HUDEP-2 (cell line): ENCODE measurements around the gene ATP5ME.
"Not testable (repeated sequence)": the region's sequence is repeated elsewhere in the genome, so short reads cannot be mapped to it uniquely, and the experiment has no call there.

ENCODE experiments used
- DNase-seq, 76 experiments: peaks; one replicate each; lab custom pipeline; 2025; ENCODE audit not compliant: unreplicated experiment in 76 of 76; lab: John Stamatoyannopoulos, UW

Gene ATP5ME

GRCh38 chr4:637536-638280, 36.4 kb downstream of the ATP5ME start:
- no peak for DNase-seq

- no peak for DNase-seq
These were observed 37.4 kb downstream of the ATP5ME start for GRCh38 chr4:636628-637159.

DNA sequence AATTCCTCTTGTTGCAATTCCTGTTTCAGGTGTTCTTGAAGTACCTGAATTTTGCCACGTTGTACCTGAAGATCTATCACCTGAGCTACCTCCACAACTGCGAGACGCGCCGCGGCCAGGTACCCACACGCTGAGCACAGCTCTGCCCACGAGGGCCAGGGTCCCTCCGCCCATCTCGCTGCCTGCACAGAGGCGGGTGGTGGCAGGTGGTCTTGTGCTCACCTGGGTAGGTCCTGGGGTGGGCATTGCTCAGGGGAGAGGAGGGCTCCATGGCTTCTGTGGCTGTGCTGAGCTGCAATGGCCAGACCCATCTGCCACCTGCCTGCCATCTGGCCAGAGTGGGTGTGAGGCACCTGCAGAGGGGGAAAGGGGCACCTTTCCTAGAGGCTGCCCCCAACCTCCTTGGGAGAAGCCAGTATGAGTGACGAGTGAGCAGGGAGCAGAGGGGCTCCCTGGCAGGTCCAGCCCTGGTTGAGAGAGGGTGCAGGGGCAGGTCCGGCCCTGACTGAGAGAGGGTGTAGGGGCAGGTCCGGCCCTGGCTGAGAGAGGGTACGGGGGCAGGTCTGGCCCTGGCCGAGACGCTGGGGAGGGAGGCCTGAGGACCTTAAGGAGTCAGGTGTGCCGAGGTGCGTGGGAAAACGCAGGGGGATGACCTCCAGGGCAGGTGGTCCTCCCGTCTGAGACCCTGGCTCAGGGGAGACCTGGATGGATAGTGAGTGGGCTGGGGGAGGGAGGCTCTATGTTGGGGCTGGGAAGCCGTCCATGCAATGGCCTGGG, 38.0 kb downstream of the ATP5ME start:
- DNase-seq = no peak

GRCh38 chr4:635066-635835, 38.8 kb downstream of the ATP5ME start:
- DNase-seq = not testable (repeated sequence)

DNA sequence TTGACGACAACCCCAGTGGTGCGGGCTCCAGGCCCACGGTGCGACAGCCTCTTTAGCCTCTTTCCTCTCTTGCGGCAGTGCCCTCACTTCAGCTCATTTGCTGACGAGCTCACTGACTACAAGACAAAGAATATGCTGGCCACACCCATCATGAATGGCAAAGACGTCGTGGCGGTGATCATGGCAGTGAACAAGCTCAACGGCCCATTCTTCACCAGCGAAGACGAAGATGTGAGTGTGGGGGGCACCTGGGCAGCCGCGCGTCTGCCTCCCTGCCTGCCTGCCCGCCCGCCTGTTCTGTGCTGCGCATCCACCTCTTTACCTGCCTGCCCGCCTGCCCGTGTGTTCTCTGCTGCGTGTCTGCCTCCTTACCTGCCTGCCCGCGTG, 39.5 kb downstream of the ATP5ME start:
- no peak for DNase-seq

DNA sequence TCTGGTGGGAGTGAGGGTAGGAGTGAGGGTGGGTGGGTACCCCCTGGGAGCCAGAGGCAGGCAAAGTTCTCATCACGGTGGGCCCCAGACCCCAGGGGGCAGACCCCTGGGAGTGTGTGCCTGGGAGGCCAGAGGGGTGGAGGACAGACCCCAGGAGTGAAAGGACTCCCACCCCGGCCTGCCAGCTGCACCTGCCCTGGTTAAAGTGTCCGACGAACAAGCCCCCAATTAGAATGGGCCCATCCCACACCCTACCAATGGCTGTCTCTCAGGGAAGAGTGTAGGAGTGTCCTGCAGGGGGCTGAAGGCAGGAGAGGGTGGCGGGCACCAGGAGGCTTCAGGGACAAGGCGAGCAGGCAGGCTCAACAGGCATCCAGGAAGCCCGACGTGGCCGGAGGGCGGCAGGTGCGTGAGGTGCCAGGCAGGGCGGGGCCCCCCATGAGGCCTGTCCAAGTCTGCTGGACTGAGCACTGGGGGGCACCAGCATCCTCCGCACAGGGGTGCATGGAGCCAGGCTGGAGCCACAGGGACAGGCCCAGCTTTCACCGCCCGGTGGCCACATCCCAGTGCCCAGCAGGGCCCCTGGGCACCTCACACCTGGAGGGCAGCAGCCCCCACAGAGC, 40.0 kb downstream of the ATP5ME start:
- no peak for DNase-seq

DNA sequence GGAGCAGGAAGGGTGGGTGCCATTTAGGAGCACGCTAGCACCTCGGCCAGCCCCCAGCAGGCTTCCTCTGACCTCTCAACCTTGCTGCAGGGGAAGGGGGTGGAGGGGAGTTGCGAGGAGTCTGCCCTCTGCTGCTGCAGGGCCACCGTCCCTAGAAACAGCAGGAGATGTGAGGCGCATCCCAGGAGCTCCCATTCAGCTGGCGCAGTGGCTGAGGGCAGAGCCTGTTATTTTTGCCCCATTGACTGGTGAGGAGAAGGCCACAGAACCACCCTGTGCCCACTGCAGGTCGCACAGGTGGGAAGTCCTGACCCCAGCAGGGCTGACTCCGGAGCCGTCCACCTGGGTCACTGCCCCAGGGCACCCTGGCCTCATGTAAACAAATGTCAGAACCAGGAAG, 40.7 kb downstream of the ATP5ME start:
- no peak for DNase-seq

DNA sequence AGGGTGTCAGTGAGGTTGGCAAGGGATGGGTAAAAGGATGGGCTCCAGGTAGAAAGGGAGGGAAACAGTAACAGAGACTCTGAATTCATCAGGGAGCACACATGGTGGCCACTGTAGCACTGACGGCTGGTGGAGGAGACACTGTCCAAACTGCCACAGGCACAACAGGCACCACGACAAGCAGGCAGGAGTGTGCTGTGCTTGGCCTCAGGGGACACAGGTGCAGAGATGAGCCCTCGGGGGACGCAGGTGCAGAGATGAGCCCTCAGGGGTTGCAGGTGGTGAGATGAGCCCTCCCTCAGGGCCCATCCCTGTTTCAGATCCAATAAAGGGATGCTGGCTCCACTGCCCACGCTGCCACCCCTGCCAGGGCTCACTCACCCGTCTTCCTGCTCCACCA, 41.1 kb downstream of the ATP5ME start:
- DNase-seq = no peak

- no peak for DNase-seq
These were observed 41.8 kb downstream of the ATP5ME start for GRCh38 chr4:632196-632790.

- no peak for DNase-seq
These were observed 43.4 kb downstream of the ATP5ME start for GRCh38 chr4:630656-631055.

DNA sequence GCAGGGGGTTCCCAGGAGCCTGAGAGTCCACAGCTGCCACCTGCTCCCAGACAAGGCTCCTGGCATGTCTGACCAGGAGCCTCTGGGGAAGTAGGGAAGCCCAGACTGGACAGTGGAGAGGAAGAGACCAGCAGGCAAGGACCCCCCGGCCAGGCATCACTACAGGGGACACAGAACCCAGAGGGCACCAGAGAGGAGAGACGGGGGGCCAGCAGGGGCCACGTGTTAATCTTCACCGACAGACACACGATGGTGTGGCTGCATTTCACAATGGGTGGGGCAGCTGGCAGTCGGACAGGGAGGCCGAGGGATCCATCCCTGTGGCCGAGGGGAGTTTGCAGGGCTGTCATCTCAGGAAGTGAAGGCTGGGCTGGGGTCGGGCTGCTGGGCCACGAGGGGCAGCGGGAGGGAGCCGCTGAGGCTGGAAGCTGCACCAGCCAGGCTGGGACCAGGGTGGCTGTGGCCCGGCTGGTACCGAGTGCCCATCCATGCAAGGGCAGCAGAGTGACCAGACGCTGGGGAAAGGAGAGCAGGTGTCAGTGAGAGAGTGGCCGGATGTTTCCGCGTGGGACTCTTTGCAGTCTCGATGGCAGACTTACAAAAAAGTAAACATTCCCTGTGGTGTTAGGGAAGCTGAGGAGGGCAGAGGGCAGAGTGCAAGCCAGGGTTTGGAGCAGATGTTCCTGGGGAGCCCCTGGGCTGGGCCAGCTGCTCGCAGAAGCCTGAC, 44.0 kb downstream of the ATP5ME start:
- no peak for DNase-seq

DNA sequence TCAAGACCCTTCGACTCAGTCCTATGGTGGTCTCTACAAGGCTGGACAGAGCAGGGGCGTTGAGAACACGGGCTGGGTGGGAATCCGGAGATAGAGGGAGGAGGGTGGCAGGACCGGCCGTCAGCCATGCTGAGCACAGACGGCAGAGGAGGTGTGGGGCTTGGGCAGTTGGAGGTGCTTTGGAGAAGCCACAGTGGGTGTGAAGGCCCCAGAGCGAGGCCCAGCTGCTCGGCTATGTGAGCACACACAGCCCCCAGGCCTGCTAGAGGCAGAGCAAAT, 44.5 kb downstream of the ATP5ME start:
- DNase-seq = no peak

- no peak for DNase-seq
These were observed 45.0 kb downstream of the ATP5ME start for GRCh38 chr4:628821-629635.

DNA sequence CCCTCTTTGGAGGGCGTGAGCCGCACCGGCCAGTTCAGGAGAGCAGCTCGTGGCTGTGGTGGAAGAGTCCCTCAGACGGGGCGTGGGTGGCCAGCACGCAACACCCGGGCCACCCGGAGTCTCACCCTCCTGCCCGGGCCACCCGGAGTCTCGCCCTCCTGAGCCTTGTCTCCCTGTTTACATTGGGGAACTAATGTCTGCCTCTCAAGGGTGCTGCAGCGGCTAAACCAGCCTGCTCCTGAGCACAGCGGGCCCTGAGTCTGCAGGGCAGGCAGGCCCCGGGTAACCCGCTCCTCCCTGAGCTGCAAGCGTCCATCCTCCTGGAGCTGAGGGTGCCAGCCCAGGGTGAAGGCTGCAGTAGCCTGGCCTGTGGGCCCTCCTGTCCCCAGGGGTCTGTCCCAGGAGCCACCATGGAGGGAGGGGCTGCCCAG, 45.8 kb downstream of the ATP5ME start:
- DNase-seq = no peak

- no peak for DNase-seq
These were observed 46.5 kb downstream of the ATP5ME start for GRCh38 chr4:627347-628125.

GRCh38 chr4:626201-627091, 47.6 kb downstream of the ATP5ME start:
- no peak for DNase-seq

DNA sequence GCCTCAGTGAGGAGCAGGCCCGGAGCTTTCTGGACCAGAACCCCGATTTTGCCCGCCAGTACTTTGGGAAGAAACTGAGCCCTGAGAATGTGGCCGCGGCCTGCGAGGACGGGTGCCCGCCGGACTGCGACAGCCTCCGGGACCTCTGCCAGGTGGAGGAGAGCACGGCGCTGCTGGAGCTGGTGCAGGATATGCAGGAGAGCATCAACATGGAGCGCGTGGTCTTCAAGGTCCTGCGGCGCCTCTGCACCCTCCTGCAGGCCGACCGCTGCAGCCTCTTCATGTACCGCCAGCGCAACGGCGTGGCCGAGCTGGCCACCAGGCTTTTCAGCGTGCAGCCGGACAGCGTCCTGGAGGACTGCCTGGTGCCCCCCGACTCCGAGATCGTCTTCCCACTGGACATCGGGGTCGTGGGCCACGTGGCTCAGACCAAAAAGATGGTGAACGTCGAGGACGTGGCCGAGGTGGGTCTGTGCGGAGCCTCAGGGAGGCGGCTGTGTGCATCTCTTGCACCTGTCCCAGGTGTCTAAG, 48.4 kb downstream of the ATP5ME start:
- DNase-seq = no peak
